ENCODE results near the gene ANG.
"Not testable (repeated sequence)": the region's sequence is repeated elsewhere in the genome, so short reads cannot be mapped to it uniquely, and the experiment has no call there.

The ANG gene

GRCh38 chr14:20699931-20700330, 11.4 kb downstream of the ANG start:
- no peak for DNase-seq (ENCODE audit: low read depth)

GRCh38 chr14:20700965-20701364, 12.4 kb downstream of the ANG start:
- DNase-seq (ENCODE audit: low read depth), result not testable (repeated sequence)

GRCh38 chr14:20706657-20707355, 18.2 kb downstream of the ANG start:
- DNase-seq (ENCODE audit: low read depth), result no peak

DNA sequence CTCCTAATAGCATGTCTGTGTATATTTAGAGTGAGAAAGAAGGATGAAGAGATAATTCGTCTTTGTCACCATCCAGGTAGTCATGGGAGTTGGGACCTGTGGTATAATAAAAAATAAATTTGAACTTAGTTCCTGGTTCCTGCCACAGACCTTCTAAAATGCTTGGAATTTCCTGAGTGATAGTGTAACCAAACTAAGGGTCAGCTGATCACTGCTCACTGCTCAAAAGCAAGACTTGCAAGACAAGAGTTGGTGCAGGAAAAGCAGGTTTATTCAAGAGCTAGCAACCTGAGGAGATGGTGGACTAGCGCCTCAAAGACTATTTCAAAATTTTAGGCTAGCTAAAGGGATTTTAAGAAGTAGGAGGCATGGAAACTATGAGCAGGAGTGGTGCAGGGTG, 19.1 kb downstream of the ANG start:
- no peak for DNase-seq (ENCODE audit: low read depth)

GRCh38 chr14:20711261-20711660, 22.7 kb downstream of the ANG start:
- no peak for DNase-seq (ENCODE audit: low read depth)

- no peak for DNase-seq (ENCODE audit: low read depth)
Measured at GRCh38 chr14:20711685-20712084, 23.1 kb downstream of the ANG start.

- DNase-seq (ENCODE audit: low read depth), result no peak
Measured at GRCh38 chr14:20712904-20713303, 24.3 kb downstream of the ANG start.

DNA sequence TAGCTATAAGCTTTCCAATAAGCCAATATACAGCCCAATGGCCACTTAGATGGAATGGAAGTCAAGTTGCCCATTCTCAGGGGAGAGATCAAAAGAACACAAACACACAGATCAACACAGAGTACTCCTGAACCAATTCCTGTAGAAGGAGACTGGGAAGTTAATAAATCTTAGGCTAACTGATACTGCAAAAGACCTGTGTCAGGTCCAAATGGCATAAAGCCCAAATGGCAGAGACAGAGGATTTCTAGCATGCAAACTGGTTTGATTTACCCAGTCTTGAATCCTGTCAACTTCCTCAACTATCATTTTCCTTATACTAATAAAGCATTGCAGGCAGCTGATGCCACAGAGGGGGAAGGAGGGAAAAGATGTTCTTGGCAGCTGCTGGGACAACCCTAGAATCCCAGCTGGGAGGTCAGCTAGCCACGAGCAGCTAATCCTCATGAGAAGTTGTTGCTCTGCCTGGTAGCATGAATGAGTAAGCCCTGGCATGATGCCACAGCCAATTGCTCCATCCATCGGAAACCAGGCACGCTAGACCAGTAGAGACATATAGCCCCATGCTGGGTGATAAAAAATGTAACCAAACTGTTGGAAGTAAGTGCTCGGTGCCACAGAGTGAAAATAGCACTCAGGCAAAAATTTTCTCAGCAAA, 26.2 kb downstream of the ANG start:
- peak; percentile 69 for DNase-seq (ENCODE audit: low read depth)

- DNase-seq (ENCODE audit: low read depth), result no peak
Measured at GRCh38 chr14:20719777-20720176, 31.2 kb downstream of the ANG start.

GRCh38 chr14:20720741-20721140, 32.2 kb downstream of the ANG start:
- DNase-seq (ENCODE audit: low read depth), result no peak

DNA sequence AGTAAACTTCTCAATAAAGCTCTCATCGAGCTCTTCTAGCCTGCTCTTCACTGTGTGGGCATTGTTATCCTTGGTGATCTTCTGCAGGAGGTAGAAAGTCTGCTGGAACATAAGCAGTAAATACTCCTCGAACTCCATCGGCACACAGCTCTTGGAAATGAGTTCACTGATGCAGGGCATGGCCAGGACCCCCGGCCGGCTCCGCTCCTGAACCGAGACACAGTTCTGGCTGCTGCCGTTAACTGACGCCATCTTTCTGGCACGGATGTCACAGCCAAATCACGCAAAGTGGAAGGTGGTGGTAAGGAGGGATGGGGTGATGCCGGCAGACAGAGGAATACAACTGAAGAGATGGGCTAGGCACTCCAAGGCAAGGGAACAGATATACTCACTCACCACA, 33.5 kb downstream of the ANG start:
- DNase-seq (ENCODE audit: low read depth), result no peak

GRCh38 chr14:20723488-20723887, 34.9 kb downstream of the ANG start:
- DNase-seq (ENCODE audit: low read depth), result no peak

GRCh38 chr14:20726121-20726520, 37.6 kb downstream of the ANG start:
- not testable (repeated sequence) for DNase-seq (ENCODE audit: low read depth)

DNA sequence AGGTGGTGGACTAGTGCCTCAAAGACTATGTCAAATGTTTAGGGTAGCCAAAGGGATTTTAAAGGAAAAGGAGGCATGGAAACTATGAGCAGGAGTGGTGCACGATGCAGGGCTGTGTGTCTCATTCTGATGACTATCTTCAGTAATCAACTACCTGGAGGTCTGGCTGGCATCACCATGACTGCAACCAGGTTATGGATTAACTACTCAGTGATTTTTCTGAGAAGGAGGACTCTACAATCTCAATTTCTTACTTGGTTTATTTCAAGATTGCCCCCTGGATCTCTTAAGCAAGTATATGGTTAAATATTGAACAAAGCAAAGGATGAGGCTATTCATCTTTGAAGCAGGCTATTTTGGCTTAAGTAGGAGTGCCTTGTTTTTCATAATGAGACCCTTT, 38.0 kb downstream of the ANG start:
- no peak for DNase-seq (ENCODE audit: low read depth)

- DNase-seq (ENCODE audit: low read depth), result no peak
Measured at GRCh38 chr14:20730891-20731290, 42.3 kb downstream of the ANG start.

GRCh38 chr14:20732477-20732876, 43.9 kb downstream of the ANG start:
- DNase-seq (ENCODE audit: low read depth), result no peak

DNA sequence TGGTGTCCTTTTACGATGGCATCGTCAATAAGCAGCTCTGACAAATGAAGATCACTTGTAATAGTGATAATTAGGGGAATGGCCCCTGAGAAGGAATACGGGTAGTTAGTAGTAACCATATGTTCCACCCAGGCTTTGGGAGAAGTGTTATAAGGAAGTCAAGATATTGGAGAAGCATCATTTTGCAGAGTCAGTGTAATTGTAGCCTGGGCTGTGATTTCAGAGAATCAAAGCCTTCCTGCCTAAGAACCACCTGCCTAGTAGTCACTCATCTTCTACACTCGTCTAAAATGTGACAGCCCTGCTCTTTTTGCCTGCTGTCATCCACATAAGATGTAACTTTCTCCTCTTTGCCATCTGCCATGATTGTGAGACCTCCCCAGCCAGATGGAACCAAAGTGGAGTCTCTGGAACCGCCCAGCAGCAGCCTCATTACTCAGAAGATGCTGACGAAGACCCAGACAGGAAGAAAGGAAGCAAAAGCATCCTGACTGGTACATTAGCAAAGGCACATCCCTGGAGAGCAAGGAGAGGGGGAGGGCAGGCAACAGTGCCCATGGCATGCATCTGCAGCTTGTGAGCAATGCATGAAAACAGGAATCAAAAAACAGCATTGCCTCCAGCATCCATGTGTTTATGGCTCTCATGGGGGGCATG, 44.5 kb downstream of the ANG start:
- DNase-seq (ENCODE audit: low read depth), result no peak

DNA sequence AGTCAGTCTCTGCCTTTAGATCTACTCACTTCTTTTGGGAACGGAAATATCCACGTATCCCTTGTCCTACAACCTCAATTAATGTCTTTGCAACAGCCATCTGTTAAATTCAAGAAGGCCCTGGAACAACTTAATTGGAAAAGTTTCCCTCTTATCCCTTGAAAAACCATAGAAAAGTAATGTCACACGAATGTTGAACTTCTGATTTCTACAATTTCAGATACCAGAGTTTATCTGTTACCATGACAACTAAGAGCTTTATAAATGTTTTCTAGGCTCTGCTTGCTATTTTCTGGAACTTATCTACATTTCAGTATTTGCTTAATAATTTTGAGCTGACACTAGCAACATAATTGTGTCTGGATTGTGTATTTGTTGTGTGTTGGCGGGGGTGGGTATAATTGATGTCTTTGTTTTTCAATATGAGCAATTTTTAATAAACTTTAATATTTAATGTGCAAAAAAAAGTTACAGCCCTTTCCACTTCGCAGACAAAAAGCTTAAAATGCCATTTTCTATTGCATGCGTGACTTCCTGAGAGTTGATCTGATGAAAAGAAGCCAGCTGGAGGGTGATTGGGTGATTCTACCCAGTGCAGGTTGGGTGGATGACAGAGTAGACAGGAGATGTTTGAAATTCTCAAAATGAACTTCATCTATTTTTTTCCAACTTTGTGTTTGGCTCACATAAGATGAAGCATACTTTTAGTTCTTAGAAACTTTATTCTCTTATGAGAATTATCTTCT, 45.3 kb downstream of the ANG start:
- no peak for DNase-seq (ENCODE audit: low read depth)

- DNase-seq (ENCODE audit: low read depth), result no peak
Measured at GRCh38 chr14:20734430-20734806, 45.9 kb downstream of the ANG start.

DNA sequence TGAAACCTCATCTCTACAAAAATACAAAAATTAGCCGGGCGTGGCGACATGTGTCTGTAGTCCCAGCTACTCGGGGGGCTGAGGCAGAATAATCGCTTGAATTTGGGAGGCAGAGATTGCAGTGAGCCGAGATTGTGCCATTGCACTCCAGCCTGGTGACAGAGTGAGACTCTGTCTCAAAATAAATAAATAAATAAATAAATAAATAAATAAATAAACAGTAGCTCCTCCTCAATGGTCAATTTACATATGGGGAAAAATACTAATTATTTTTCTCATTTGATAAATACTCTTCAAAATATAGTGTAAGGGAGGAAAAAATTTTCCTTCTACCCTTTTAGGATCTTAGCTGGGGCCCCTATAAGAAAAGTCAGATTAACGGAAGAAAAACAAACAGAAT, 49.7 kb downstream of the ANG start:
- not testable (repeated sequence) for DNase-seq (ENCODE audit: low read depth)

GRCh38 chr14:20742132-20742531, 53.6 kb downstream of the ANG start:
- no peak for DNase-seq (ENCODE audit: low read depth)

DNA sequence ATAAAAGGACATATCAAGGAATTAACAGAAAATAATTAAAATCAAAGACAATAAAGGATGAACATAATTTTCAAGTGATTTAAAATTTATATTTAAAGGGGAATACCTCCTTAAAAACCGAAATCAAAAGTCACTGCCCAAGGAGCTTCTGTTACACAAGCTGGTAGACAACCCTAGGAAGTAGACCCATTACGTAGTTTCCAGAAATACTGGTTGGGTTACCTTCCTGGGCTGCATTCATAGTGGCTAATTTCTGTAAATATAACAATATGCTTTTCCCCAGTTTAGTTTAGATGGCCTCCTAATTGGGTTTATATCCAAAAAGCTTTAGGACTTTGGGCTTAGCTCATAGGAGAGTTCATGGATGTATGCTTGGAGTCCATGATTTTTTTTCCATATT, 55.0 kb downstream of the ANG start:
- no peak for DNase-seq (ENCODE audit: low read depth)

Data from stromal cell of bone marrow (primary cell).